Ishikawa (cell line): ENCODE data around the gene CLGN.

Experiments used
- CEBPB ChIP-seq: IDR thresholded peaks from 2 replicates; pipeline ENCODE4 v1.6.1; 2012
- CREB1 ChIP-seq: IDR thresholded peaks from 2 replicates; pipeline ENCODE4 v1.6.1; 2012; ENCODE audit warnings: low read depth
- EGR1 ChIP-seq: IDR thresholded peaks from 2 replicates; pipeline ENCODE4 v1.6.1; 2012
- EP300 ChIP-seq: IDR thresholded peaks from 2 replicates; pipeline ENCODE4 v1.6.1; 2012; ENCODE audit warnings: borderline replicate concordance
- FOXM1 ChIP-seq: IDR thresholded peaks from 2 replicates; pipeline ENCODE4 v1.6.1; 2012; ENCODE audit warnings: low read depth, borderline replicate concordance
- MAX ChIP-seq: IDR thresholded peaks from 2 replicates; pipeline ENCODE4 v1.6.1; 2012
- NFIC ChIP-seq: IDR thresholded peaks from 2 replicates; pipeline ENCODE4 v1.6.1; 2012
- RAD21 ChIP-seq: IDR thresholded peaks from 2 replicates; pipeline ENCODE4 v1.6.1; 2012; ENCODE audit warnings: low read depth
- REST ChIP-seq: IDR thresholded peaks from 2 replicates; pipeline ENCODE4 v1.6.1; 2012; ENCODE audit warnings: low read depth, mild to moderate bottlenecking
- TAF1 ChIP-seq: IDR thresholded peaks from 2 replicates; pipeline ENCODE4 v1.6.1; 2012; ENCODE audit warnings: low read depth, mild to moderate bottlenecking
- TCF12 ChIP-seq: IDR thresholded peaks from 2 replicates; pipeline ENCODE4 v1.6.1; 2012; ENCODE audit warnings: low read depth
- TEAD4 ChIP-seq: IDR thresholded peaks from 2 replicates; pipeline ENCODE4 v1.6.1; 2012
- USF1 ChIP-seq: IDR thresholded peaks from 2 replicates; pipeline ENCODE4 v1.6.1; 2012
- YY1 ChIP-seq: IDR thresholded peaks from 2 replicates; pipeline ENCODE4 v1.6.1; 2012; ENCODE audit warnings: low read depth
- ZBTB7A ChIP-seq: IDR thresholded peaks from 2 replicates; pipeline ENCODE4 v1.6.1; 2012; ENCODE audit warnings: low read depth

CLGN gene

GRCh38 chr4:140351093-140352075 is 76.1 kb downstream of the CLGN start:
- no peak for TF ChIP-seq CREB1
- no peak for TF ChIP-seq MAX
- TF ChIP-seq NFIC: no peak
- TF ChIP-seq CEBPB: no peak
- no peak for TF ChIP-seq EP300

GRCh38 chr4:140349816-140350215 is 77.6 kb downstream of the CLGN start:
- TF ChIP-seq NFIC (no peak), USF1 (no peak), EGR1 (no peak), YY1 (no peak), REST (no peak), RAD21 (no peak), TCF12 (no peak), TEAD4 (no peak), ZBTB7A (no peak), FOXM1 (no peak), TAF1 (no peak), CEBPB (no peak), CREB1 (no peak), EP300 (no peak), MAX (no peak)

GRCh38 chr4:140346136-140346535 is 81.3 kb downstream of the CLGN start:
- TF ChIP-seq CEBPB (no peak), USF1 (no peak), ZBTB7A (no peak), REST (no peak), CREB1 (no peak), EP300 (no peak), TAF1 (no peak), TEAD4 (no peak), NFIC (no peak), TCF12 (no peak), MAX (no peak), EGR1 (no peak), YY1 (no peak), FOXM1 (no peak), RAD21 (no peak)

- TF ChIP-seq TEAD4: no peak
- TF ChIP-seq REST: no peak
- no peak for TF ChIP-seq EGR1
- TF ChIP-seq CREB1: no peak
- no peak for TF ChIP-seq TAF1
- TF ChIP-seq ZBTB7A: no peak
- TF ChIP-seq USF1: no peak
- no peak for TF ChIP-seq RAD21
- TF ChIP-seq NFIC: no peak
- no peak for TF ChIP-seq TCF12
- no peak for TF ChIP-seq CEBPB
These were observed 82.8 kb downstream of the CLGN start for GRCh38 chr4:140344621-140345020.
